HG02852 (cell line): ENCODE data around the gene CROT.
A peak's percentile ranks its signal among the peaks of the same experiment; 100 is the strongest.
"Not testable (repeated sequence)": the region's sequence is repeated elsewhere in the genome, so short reads cannot be mapped to it uniquely, and the experiment has no call there.

Experiments
- ATAC-seq: cut with Tn5 transposase; IDR thresholded peaks from one replicate; pipeline ENCODE4 v1.9.1; 2021; ENCODE audit warnings: mild to moderate bottlenecking, moderate library complexity; ENCODE audit not compliant: unreplicated experiment

CROT gene, protein sequence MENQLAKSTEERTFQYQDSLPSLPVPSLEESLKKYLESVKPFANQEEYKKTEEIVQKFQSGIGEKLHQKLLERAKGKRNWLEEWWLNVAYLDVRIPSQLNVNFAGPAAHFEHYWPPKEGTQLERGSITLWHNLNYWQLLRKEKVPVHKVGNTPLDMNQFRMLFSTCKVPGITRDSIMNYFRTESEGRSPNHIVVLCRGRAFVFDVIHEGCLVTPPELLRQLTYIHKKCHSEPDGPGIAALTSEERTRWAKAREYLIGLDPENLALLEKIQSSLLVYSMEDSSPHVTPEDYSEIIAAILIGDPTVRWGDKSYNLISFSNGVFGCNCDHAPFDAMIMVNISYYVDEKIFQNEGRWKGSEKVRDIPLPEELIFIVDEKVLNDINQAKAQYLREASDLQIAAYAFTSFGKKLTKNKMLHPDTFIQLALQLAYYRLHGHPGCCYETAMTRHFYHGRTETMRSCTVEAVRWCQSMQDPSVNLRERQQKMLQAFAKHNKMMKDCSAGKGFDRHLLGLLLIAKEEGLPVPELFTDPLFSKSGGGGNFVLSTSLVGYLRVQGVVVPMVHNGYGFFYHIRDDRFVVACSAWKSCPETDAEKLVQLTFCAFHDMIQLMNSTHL

DNA sequence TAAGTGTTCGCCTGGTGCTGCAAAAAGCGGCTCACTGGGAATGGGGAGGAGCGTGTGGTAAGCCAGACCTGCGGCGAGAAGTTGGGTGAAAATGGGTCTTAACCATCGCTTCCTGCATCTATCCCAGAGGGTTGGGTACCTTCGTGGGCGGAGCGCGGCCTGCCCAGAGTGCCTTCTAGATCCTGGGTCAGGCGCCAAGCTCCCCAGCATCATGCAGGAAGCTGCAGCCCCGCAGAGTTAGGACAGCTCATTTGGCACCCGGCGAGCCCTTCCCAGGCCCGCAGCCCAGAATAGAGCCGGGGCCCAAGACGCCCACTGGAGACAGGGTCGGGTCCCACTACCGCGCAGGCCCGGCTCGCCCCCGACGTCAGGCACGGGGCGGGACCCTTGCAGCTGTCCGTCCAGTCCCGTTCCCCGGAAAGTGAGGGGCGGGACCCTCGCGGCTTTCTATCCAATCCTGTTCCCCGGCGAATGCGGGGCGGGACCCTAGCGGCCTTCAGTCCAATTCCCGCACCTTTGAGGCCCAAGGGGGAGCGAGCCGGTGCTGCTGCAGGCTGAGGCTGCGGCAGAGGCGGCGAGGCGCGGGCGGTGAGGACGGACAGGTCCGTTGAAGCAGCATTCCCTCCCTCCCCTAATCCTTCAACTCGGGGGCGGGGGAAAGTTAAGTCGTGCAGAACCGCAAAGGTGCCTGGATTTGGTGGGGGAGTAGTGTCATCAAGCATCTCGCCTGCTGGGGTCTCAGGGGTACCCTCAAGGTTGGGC is at the start of gene CROT:
Gene CROT, plus strand, starts transcription at position 499 of the 762 bp plus-strand sequence. CDS start 3,405 bp downstream, outside the sequence.
- ATAC-seq = peak; percentile 97

- ATAC-seq = no peak
Observed at GRCh38 chr7:87300756-87301155, 44.7 kb upstream of the CROT start.

DNA sequence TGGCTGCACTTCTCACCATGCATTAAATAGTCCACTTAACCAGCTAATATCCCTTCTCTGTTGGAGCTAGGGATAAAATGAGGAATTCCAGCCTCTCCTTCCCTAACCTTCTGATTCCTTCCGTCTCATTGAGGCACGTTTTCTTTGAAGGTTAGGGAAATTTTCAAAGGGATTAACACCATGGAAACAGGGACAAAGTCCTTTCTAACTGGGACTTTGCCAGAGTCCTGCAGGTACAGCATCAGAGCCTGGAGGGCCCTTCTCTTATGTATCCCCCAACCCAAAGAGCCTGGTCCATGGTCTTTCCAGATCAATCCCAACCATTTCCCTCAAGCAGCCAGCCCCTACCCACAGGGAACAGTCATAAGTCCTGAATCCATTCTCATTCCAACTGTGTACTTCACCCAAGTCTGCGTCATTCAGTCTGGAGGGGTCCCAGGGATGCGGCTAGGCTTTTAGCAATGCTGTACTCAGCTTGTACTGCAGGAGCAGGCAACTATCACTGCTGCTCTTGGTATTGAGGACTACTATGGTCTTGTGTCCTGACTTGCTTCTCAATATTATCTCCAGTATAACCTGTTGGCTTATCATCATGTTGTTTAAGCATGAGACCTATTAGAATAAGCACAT is 34.6 kb upstream of the CROT start:
- no peak for ATAC-seq

- peak; percentile 51 for ATAC-seq
Observed at GRCh38 chr7:87312215-87312865, 33.1 kb upstream of the CROT start.

GRCh38 chr7:87316097-87316700 is 29.3 kb upstream of the CROT start:
- ATAC-seq = peak; percentile 87

DNA sequence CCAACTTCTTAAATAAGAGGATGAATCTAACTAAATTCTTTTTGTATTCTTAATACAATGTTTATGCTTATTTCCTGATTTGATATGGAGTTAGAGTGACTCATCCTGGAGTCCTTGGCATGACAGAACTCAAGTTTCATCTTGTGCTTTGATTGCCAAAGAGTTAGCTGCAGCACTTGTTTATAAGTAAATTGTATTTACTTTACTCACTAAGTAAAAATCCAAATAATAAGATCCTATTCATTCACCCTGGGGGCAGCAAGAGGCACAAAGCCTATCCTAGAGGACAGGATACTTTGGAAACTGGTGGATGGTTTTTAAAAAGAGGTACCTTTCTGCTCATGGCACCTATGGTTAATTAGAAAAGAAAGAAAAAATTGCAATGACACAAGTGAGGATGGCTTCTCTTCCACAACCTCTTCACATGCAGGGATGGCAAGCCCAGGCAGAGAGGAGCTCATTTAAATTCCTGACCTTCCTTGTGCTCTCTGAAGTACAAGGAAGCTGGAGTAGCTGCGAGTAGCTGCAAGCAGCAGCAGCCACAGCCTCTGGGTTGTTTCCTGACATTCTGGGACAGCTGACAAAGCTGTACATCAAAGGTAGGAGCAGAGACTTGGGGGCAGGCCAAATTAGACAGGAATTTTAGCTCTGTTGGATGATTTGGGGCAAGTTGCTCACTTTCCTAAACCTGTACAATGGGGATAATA is 28.5 kb upstream of the CROT start:
- no peak for ATAC-seq

DNA sequence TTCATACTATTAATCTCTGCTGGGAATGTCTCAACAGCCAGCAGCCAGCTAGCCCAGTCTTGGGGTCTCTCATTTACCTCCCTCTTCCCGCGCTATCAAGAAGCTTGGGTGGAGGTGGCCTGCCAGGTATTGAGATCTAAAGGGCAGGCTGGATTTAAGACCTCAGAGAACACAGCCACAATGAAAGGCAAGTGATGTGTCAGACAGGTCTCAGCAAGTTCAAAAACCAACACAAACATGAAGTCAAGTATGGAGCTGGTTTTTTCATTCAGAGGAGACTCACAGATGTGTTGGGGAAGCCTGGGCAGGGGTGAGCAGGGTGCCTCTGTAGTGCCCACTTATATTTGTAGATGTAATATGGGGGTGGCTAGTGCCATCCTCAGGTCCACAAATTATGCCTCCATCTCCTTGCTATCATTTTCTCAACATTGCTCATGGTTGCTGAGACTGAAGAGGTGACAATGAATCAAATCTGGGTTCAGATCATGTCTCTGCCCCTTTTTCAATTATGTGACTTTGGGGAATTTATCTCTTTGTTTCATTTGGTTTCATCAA is 27.7 kb upstream of the CROT start:
- no peak for ATAC-seq

DNA sequence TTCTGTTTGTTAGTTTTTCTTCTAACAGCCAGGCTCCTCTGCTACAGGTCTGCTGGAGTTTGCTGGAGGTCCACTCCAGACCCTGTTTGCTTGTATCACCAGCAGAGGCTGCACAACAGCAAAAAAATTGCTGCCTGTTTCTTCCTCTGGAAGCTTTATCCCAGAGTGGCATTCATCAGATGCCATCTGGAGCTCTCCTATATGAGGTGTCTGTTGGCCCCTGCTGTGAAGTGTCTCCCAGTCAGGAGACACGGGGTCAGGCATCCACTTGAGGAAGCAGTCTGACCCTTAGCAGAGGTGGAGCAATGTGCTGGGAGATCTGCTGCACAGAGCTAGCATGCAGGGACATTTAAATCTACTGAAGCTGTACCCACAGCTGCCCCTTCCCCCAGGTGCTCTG is 26.7 kb upstream of the CROT start:
- no peak for ATAC-seq

DNA sequence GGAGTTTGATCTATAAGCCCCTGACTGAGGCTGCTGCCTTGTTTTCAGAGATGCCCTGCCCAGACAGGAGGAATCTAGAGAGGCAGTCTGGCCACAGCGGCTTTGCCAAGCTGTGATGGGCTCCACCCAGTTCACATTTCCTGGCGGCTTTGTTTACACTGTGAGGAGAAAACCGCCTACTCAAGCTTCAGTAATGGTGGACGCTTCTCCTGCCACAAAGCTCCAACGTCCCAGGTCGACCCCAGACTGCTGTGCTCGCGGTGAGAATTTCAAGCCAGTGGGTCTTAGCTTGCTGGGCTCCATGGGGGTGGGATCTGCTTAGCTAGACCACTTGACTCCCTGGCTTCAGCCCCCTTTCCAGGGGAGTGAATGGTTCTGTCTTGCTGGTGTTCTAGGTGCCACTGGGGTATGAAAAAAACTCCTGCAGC is 26.3 kb upstream of the CROT start:
- not testable (repeated sequence) for ATAC-seq

DNA sequence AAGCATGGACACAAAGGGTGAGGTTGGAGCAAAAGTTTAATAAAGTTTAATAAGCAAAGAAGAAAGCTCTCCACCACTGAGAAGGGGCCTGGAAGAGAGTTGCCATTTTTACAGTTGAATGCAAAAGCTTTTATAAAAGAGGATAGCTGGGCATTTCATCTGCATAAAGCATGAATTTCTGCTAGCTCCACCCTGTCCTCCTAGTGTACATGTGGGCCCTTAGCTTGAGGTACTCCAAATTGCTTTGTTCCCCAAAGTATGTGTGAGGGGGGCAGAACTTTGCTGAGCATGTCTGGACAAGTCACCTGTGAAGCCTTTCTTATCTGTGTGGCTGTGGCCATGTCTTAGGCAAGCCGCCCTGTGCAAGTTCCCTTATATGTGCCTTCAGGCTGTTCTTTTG is 22.6 kb upstream of the CROT start:
- ATAC-seq = no peak

DNA sequence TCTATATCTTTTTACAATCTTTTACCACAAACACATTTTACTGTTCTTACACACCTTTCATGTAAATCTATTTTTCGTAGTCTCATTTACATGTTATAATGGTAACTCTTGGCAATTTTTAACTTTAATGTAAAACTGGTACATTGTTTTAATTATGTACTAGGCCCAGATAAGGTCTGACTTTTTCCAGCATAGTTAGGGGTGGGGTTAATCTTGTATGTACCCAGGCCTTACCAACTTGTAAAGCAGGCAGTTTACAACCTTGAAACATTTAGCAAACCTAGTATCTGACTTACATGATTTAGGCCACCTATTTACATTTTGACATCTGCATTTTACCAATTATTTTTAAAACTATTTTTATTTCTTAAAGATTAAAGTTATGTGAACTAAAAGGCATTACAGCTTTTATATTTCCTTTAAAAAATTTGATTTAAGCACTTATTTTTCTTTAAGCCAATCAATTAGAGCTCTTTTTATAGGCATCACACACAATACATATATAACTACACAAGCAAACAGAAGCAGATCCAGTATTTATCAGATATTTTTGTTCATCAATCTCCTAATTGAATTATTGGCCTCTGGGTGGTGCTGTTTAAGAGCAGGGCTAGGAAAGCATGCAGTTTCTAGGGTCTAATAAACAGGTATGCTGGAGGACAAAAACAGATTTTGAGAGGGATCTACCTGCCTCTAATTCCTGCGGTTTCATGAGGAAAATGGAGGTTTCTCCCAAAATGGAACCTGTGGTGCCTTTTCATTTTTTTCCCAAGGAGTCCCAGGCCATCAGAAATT is 19.7 kb upstream of the CROT start:
- no peak for ATAC-seq

DNA sequence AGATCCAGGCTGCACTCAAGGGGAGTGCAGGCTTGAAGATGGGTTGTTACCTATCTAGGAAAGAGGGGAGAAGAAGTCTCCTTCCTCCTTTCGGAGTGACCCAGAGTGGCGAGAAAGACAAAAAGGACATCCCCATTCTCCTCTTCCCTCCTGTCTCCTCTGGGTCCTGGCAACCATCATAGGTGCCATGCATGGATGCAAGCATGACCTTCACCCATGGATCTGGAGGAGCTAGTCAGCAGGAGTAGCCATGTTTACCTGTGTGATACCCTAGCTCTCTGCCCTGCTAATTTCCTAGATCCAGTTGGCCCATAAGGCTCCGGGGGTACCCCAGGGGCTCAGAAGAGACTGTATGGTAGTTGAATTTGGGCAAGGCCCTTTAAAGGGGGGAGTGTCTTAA is 17.2 kb upstream of the CROT start:
- no peak for ATAC-seq

DNA sequence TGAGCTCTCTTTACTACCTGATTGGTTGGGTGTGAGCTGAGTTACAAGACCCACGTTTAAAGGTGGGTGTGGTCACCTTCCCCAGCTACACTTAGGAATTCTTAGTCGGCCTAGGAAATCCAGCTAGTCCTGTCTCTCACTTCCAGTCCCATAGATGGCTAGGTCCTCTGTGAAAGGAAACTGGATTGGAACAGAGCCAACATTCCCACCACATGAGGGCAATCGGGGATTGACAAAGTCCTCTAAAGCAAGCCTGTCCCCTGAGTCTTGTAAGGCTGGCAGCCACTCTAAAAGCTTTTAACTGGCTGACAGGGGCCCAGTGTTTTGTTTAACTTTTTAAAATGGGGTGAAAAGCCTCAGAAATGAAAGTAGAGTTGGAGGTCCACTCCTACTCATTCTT is 15.1 kb upstream of the CROT start:
- ATAC-seq = no peak

DNA sequence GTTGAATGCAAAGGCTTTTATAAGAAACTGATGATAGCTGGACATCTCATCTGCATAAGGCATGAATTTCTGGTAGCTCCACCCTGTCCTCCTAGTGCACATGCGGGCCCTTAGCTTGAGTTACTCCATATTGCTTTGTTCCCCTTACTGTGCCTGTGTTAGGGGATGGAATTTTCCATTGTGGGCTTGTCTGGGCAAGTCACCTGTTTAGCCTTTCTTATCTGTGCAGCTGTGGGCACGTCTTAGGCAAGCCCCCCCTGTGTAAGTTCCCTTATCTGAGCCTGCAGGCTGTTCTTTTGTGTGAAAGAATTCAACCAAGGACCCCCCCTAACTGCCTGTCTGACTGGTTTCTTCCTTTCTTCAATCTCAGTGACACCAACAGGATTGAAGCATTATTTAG is 14.5 kb upstream of the CROT start:
- no peak for ATAC-seq

- ATAC-seq = no peak
Observed at GRCh38 chr7:87331687-87332252, 13.7 kb upstream of the CROT start.

GRCh38 chr7:87332321-87332720 is 13.1 kb upstream of the CROT start:
- no peak for ATAC-seq

DNA sequence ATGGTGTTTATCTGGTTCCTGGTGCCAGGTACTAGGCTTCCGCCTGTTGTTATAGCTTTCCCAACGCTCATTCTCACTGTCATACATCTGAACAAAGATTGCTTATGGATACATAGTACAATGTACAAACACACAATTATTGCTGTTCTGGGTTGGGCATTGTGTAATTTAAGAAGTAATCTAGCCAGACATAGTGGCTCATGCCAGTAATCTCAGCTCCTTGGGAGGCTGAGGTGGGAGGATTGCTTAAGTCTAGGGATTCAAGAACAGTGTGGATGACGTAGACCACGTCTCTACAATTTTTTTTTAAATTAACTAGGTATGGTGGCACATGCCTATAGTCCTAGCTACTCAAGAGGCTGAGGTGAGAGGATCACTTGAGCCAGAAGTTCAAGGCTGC is 9.3 kb upstream of the CROT start:
- ATAC-seq = no peak

- ATAC-seq = no peak
Observed at GRCh38 chr7:87337331-87337730, 8.1 kb upstream of the CROT start.
